NT2/D1 (cell line): ENCODE results near the gene CHID1.

Source experiments
- YY1 ChIP-seq: IDR thresholded peaks from 2 replicates; pipeline ENCODE4 v1.6.1; 2011; ENCODE audit not compliant: insufficient read length, insufficient read depth
- ZNF274 ChIP-seq: IDR thresholded peaks from 2 replicates; pipeline ENCODE4 v1.6.1; 2011; ENCODE audit warnings: mild to moderate bottlenecking, low read depth, low read length

GRCh38 chr11:901452-902061 lies 9.1 kb downstream of the CHID1 start:
- no peak for TF ChIP-seq ZNF274
- no peak for TF ChIP-seq YY1
